WTC11 (cell line): ENCODE measurements around the gene MTLN.

Source experiments
- CTCF ChIP-seq: fragments of 200-600 bp; IDR thresholded peaks from 2 replicates; pipeline ENCODE4 v1.8.0; 2022; ENCODE audit warnings: antibody characterized with exemption
- NR2C2 ChIP-seq: sonication (generic); formaldehyde crosslinking; IDR thresholded peaks from 2 replicates; pipeline ENCODE4 v1.8.0; 2022; ENCODE audit warnings: mild to moderate bottlenecking, missing genetic modification reagents
- RELA ChIP-seq: sonication (generic); formaldehyde crosslinking; IDR thresholded peaks from 2 replicates; pipeline ENCODE4 v1.8.1; 2022; ENCODE audit warnings: missing genetic modification reagents, mild to moderate bottlenecking, borderline replicate concordance
- TF ChIP-seq, protein P1 (sequence below): sonication (generic); formaldehyde crosslinking; IDR thresholded peaks from 2 replicates; pipeline ENCODE4 v1.8.1; 2022; ENCODE audit warnings: low read depth, mild to moderate bottlenecking, moderate library complexity, missing genetic modification reagents, borderline replicate concordance

- TF ChIP-seq CTCF, result no peak
- TF ChIP-seq NR2C2 (CRISPR knock-in tag), result no peak
- TF ChIP-seq RELA (CRISPR knock-in tag), result no peak
- TF ChIP-seq, protein P1, sequence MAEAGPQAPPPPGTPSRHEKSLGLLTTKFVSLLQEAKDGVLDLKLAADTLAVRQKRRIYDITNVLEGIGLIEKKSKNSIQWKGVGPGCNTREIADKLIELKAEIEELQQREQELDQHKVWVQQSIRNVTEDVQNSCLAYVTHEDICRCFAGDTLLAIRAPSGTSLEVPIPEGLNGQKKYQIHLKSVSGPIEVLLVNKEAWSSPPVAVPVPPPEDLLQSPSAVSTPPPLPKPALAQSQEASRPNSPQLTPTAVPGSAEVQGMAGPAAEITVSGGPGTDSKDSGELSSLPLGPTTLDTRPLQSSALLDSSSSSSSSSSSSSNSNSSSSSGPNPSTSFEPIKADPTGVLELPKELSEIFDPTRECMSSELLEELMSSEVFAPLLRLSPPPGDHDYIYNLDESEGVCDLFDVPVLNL (CRISPR knock-in tag), result no peak
Observed at GRCh38 chr2:110180036-110180435, 32.3 kb downstream of the MTLN start.
